Activated B cell treated with CpG ODN at 0.5 μM for 24 hours (primary cell): ENCODE results near the gene SLC25A38. TPM values are rescaled to one million over a fixed set of nuclear protein-coding genes. Genes with fewer than 3 reads are reported as not detected.
"Not testable (repeated sequence)": the region's sequence is repeated elsewhere in the genome, so short reads cannot be mapped to it uniquely, and the experiment has no call there.

Experiments used
- ATAC-seq: fragments of 200-7000 bp; cut with Tn5 transposase; one replicate; pipeline ENCODE4 v1.10.0; 2021; ENCODE audit warnings: low read depth, mild to moderate bottlenecking, moderate library complexity
- CTCF ChIA-PET: fragments of 350-600 bp; sonication (Branson Sonifier 250); formaldehyde crosslinking; loops from one replicate; lab custom pipeline; 2021; ENCODE audit warnings: antibody characterized with exemption; lab: Charles Lee
- POLR2A ChIA-PET: fragments of 350-600 bp; sonication (Branson Sonifier 250); formaldehyde crosslinking; loops from one replicate; lab custom pipeline; 2021; ENCODE audit warnings: antibody characterized with exemption; lab: Charles Lee
- DNase-seq: peaks from one replicate; pipeline ENCODE4 v3.0.0; 2022
- H3K27ac Mint-ChIP-seq: one replicate; pipeline ENCODE4 v1.8.0; 2020; ENCODE audit warnings: mixed read lengths
- H3K27me3 Mint-ChIP-seq: one replicate; pipeline ENCODE4 v1.8.0; 2021; ENCODE audit warnings: mixed read lengths
- H3K36me3 Mint-ChIP-seq: one replicate; pipeline ENCODE4 v1.8.0; 2021; ENCODE audit warnings: low read depth, mixed read lengths
- H3K4me1 Mint-ChIP-seq: one replicate; pipeline ENCODE4 v1.8.0; 2021; ENCODE audit warnings: mixed read lengths
- H3K4me3 Mint-ChIP-seq: one replicate; pipeline ENCODE4 v1.8.0; 2020; ENCODE audit warnings: mild to moderate bottlenecking, mixed read lengths
- H3K9me3 Mint-ChIP-seq: one replicate; pipeline ENCODE4 v1.8.0; 2020; ENCODE audit warnings: mixed read lengths
- CTCF ChIP-seq: fragments of 200-600 bp; IDR thresholded peaks from one replicate; pipeline ENCODE4 v1.8.0; 2022; ENCODE audit warnings: antibody characterized with exemption, mild to moderate bottlenecking
- intact Hi-C: fragments of 100-400 bp; cut with micrococcal nuclease; formaldehyde crosslinking; loops from one replicate; pipeline ENCODE4 v1.15.1; 2024
- total RNA-seq: library from RNA; stranded (reverse); gene quantifications from 2 replicates; pipeline ENCODE4 v1.2.3, GENCODE V29; 2022

SLC25A38 gene
- total RNA-seq, 1 donor from 2014 or later, result 52.9 TPM

GRCh38 chr3:39362192-39362591 lies 21.0 kb upstream of the SLC25A38 start:
- ATAC-seq, result no peak
- Mint-ChIP-seq H3K4me1 (peaks cover 1% of the 10 kb centered on the region), H3K27ac (no peak overlapping the region), H3K36me3 (no peaks in the 10 kb centered on the region), H3K27me3 (no peaks in the 10 kb centered on the region), H3K4me3 (no peak overlapping the region), H3K9me3 (no peaks in the 10 kb centered on the region)
- intact Hi-C loops, result no loop called here
- TF ChIP-seq CTCF, result no peak
- CTCF ChIA-PET, result no interaction called here
- DNase-seq, result no peak
- POLR2A ChIA-PET, result no interaction called here

DNA sequence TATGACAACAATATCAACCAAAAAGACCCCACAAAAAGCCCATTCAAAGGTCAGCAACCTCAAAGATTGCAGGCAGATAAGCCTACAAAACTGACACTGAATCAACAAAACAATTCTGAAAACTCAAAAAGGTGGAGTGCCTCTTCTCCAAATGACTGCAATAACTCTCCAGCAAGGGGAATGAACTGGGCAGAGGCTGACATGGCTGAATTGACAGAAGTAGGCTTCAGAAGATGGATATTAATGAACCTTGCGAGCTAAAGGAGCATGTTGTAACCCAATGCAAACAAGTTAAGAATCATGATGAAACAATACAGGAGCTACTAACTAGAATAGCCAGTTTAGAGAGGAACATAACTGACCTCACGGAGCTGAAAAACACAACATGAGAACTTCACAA lies 20.4 kb upstream of the SLC25A38 start:
- POLR2A ChIA-PET, result no interaction called here
- ATAC-seq (no peak), DNase-seq (no peak)
- H3K36me3 Mint-ChIP-seq, result no peaks in the 10 kb centered on the region
- intact Hi-C loops, result no loop called here
- no peaks in the 10 kb centered on the region for H3K9me3 Mint-ChIP-seq
- CTCF ChIA-PET, result no interaction called here
- no peak overlapping the region for H3K4me3 Mint-ChIP-seq
- H3K4me1 Mint-ChIP-seq, result peaks cover under 1% of the 10 kb centered on the region
- no peaks in the 10 kb centered on the region for H3K27me3 Mint-ChIP-seq
- no peak for TF ChIP-seq CTCF
- H3K27ac Mint-ChIP-seq, result no peak overlapping the region

DNA sequence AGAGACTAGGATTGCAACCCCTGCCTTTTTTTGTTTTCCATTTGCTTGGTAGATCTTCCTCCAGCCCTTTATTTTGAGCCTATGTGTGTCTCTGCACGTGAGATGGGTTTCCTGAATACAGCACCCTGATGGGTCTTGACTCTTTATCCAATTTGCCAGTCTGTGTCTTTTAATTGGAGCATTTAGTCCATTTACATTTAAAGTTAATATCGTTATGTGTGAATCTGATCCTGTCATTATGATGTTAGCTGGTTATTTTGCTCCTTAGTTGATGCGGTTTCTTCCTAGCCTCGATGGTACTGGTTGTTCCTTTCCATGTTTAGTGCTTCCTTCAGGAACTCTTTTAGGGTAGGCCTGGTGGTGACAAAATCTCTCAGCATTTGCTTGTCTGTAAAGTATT lies 12.7 kb upstream of the SLC25A38 start:
- H3K9me3 Mint-ChIP-seq, H3K27ac Mint-ChIP-seq, H3K4me1 Mint-ChIP-seq, H3K4me3 Mint-ChIP-seq, H3K27me3 Mint-ChIP-seq, H3K36me3 Mint-ChIP-seq, POLR2A ChIA-PET, intact Hi-C loops, CTCF ChIA-PET, DNase-seq, ATAC-seq: not testable (repeated sequence)

- no peak for DNase-seq
- intact Hi-C loops, result no loop called here
- ChIA-PET POLR2A (no interaction called here), CTCF (interaction anchor here (1.0 kb wide), 1 partner anchor 84 kb away, joined by 3 read pairs; no protein-coding TSS in a partner anchor)
- H3K27me3 Mint-ChIP-seq, result peaks cover 2% of the 10 kb centered on the region
- peaks cover 2% of the 10 kb centered on the region for H3K4me1 Mint-ChIP-seq
- H3K36me3 Mint-ChIP-seq, result no peaks in the 10 kb centered on the region
- no peak overlapping the region for H3K4me3 Mint-ChIP-seq
- TF ChIP-seq CTCF, result no peak
- no peak for ATAC-seq
- no peak overlapping the region for H3K27ac Mint-ChIP-seq
- no peaks in the 10 kb centered on the region for H3K9me3 Mint-ChIP-seq
These were observed 10.3 kb upstream of the SLC25A38 start for GRCh38 chr3:39372833-39373232.

DNA sequence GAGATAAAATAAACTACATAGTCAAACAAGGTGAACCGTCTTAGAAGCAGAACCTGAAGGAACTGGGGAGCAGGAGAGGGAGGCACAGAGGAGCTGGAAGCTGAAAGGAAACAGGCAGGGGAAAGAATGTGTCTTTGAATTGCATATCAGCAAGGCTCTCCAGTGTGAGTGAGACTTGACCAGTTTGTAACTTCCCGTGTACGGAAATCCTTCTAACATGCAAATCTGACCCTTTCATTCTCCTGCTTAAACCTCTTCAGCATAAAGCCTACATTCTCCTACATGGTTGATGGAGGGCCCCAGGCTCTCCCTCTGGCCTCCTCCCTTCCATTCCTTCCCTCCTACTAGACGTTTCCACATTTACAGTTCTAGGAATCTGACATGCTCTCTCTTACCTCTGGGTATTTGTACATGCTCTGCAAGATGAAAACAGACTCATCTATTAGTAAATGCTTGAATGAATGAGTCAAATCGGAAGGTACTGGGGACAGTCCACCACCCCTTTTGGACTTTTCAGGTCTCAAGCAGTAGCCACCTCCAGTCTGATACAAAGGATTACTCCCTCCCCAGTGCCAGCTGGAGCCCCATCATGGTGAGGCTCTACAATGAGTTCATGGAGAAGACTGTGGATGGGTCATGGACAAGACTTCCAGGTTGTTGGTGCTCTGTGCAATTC lies 6.1 kb upstream of the SLC25A38 start:
- Mint-ChIP-seq H3K27me3 (no peaks in the 10 kb centered on the region), H3K4me3 (no peak overlapping the region), H3K9me3 (no peaks in the 10 kb centered on the region), H3K4me1 (peaks cover 3% of the 10 kb centered on the region), H3K36me3 (no peaks in the 10 kb centered on the region), H3K27ac (no peak overlapping the region)
- no peak for TF ChIP-seq CTCF
- intact Hi-C loops, result no loop called here
- CTCF ChIA-PET, result interaction anchor here (1.2 to 2.0 kb wide), 5 partner anchors 82 to 188 kb away, joined by 3 to 15 read pairs (median 7); no protein-coding TSS in a partner anchor
- ATAC-seq (no peak), DNase-seq (no peak)
- POLR2A ChIA-PET, result no interaction called here
